HG03571 (cell line): ENCODE data around the gene GPR158.

Source experiments
- ATAC-seq: cut with Tn5 transposase; IDR thresholded peaks from one replicate; pipeline ENCODE4 v1.9.1; 2021; ENCODE audit not compliant: unreplicated experiment

GPR158 gene

GRCh38 chr10:25557136-25557535 lies 382.3 kb downstream of the GPR158 start:
- ATAC-seq = no peak

- ATAC-seq = no peak
Measured at GRCh38 chr10:25561758-25562157, 387.0 kb downstream of the GPR158 start.

- ATAC-seq = no peak
Measured at GRCh38 chr10:25562547-25562946, 387.7 kb downstream of the GPR158 start.

- no peak for ATAC-seq
Measured at GRCh38 chr10:25564351-25564750, 389.6 kb downstream of the GPR158 start.

- ATAC-seq = no peak
Measured at GRCh38 chr10:25565570-25565969, 390.8 kb downstream of the GPR158 start.

GRCh38 chr10:25573316-25573715 lies 398.5 kb downstream of the GPR158 start:
- ATAC-seq = no peak

GRCh38 chr10:25575343-25575742 lies 400.5 kb downstream of the GPR158 start:
- no peak for ATAC-seq

- ATAC-seq = no peak
Measured at GRCh38 chr10:25578061-25578460, 403.3 kb downstream of the GPR158 start.

GRCh38 chr10:25582961-25583360 lies 408.2 kb downstream of the GPR158 start:
- ATAC-seq = no peak

- ATAC-seq = no peak
Measured at GRCh38 chr10:25600651-25601050, 425.9 kb downstream of the GPR158 start.

GRCh38 chr10:25604591-25604990 lies 429.8 kb downstream of the GPR158 start:
- ATAC-seq = no peak

- ATAC-seq = no peak
Measured at GRCh38 chr10:25614652-25615051, 439.9 kb downstream of the GPR158 start.

- ATAC-seq = no peak
Measured at GRCh38 chr10:25615926-25616325, 441.1 kb downstream of the GPR158 start.

- no peak for ATAC-seq
Measured at GRCh38 chr10:25616903-25617592, 442.2 kb downstream of the GPR158 start.

GRCh38 chr10:25627606-25628005 lies 452.8 kb downstream of the GPR158 start:
- no peak for ATAC-seq

GRCh38 chr10:25629333-25629732 lies 454.5 kb downstream of the GPR158 start:
- ATAC-seq = no peak

- ATAC-seq = no peak
Measured at GRCh38 chr10:25631471-25631870, 456.7 kb downstream of the GPR158 start.

GRCh38 chr10:25632802-25633201 lies 458.0 kb downstream of the GPR158 start:
- ATAC-seq = no peak

- ATAC-seq = no peak
Measured at GRCh38 chr10:25633542-25633941, 458.7 kb downstream of the GPR158 start.

- no peak for ATAC-seq
Measured at GRCh38 chr10:25639646-25640045, 464.8 kb downstream of the GPR158 start.

GRCh38 chr10:25641595-25641994 lies 466.8 kb downstream of the GPR158 start:
- no peak for ATAC-seq

GRCh38 chr10:25642721-25643120 lies 467.9 kb downstream of the GPR158 start:
- ATAC-seq = no peak

GRCh38 chr10:25646371-25646770 lies 471.6 kb downstream of the GPR158 start:
- no peak for ATAC-seq
